GM19023 (cell line): ENCODE data around the gene SAMD8.
"Not testable (repeated sequence)": the region's sequence is repeated elsewhere in the genome, so short reads cannot be mapped to it uniquely, and the experiment has no call there.

ENCODE experiments used
- ATAC-seq: cut with Tn5 transposase; IDR thresholded peaks from one replicate; pipeline ENCODE4 v1.9.1; 2021; ENCODE audit warnings: mild to moderate bottlenecking, moderate library complexity; ENCODE audit not compliant: unreplicated experiment

The SAMD8 gene

DNA sequence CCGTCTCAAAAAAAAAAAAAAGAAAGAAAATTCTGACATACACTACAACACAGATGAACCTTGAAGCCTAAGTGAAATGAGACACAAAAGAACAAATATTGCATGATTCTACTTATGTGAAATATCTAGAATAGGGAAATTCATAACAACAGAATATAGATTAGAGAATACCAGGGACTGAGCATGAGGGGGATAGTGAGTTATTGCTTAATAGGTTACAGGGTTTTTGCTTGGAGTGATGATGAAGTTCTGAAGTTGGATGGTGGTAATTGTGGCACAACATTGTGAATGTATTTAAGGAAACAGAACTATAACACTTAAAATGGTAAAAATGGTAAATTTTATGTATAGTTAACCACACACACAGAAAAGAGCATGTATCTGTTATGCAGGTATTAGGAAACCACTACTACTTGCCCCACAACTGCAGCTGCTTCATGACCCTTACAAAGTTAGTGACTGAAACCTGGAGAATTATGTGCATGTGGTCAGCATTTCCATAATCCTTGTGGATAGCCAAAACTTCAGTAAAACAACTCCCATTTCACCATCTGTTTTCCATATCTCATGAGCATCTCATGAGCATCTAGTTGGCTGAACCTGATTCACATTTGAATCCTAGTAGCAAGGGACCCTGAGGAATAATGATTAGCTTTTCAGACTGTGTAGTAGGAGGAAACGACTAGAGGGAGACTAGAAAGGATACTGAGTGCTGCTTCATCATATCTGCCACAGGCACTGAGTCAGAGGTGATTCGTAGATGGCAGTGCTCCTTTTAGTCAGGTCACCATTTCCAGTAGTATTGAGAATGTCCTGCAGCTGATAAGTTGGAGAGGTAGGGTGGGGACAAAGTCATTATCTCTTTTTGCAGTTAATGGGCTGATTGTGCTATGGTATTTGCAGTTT, 26.3 kb downstream of the SAMD8 start:
- ATAC-seq, result no peak

DNA sequence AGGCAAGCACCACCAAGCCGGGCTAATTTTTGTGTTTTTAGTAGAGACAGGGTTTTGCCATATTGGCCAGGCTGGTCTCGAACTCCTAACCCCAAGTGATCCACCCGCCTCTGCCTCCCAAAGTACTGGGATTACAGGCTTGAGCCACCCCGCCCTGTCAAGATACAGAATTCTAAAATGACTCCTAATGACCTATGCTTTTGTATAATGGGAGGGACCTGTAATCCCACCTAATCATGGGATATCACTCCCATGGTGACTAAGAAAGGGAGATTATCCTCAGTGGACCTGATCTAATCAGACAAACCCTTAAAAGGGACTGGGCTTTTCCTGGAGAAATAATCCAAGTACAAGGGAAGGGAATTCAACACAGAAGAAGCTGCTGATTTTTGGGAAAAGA, 28.8 kb downstream of the SAMD8 start:
- no peak for ATAC-seq

DNA sequence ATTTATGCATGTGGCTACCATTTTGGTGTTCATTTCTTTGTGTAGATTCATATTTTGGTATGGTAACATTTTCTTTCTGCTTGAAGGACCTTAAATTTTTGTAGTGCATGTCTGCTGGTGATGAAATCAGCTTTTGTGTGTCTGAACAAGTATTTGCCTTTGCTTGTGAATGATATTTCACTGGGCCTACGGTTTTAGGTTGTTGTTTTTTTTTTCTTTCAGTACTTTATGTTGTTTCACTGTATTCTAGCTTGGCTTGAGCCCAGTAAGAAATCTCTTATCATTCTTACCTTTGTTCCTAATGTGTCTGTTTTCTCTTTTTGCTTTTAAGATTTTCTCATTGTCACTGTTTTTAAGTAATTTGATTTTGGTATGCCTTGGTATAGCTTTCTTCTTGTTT, 31.9 kb downstream of the SAMD8 start:
- no peak for ATAC-seq

DNA sequence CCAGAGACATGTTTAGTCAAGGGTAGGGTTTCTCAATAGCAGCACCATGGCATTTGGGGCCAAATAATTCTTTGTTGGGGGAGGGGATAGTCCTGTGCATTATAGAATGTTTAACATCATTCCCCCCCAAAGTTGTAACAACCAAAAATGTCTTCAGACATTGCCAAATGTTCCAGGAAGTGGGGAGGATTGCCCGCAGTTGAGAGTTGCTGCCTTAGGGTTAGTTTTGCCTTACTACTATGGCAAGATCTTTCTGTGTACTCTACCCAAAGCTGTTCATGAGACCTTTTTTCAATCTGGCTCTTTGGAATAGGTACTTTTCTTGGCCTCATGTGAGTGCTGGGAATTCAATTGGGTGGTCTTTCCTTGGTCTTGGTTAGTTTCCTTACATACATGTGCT, 34.1 kb downstream of the SAMD8 start:
- no peak for ATAC-seq

DNA sequence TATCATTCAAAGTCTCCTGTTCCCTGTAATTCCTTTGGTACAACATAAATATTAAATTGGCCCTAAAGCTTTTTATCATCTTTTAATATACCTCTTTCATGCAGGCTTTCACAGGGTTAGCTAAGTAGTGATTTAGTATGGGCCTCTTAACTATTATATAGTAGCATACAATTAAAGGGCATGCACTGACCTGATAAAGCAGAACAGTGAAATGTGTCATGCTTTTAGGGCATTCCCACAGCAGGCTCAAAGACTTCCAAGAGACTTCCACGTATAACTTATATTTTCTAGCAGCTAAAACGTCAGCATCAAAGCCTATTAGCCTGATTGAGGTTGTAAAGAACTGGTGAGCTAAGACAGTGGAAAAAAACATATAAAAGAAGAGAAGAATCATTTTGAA, 35.3 kb downstream of the SAMD8 start:
- no peak for ATAC-seq

DNA sequence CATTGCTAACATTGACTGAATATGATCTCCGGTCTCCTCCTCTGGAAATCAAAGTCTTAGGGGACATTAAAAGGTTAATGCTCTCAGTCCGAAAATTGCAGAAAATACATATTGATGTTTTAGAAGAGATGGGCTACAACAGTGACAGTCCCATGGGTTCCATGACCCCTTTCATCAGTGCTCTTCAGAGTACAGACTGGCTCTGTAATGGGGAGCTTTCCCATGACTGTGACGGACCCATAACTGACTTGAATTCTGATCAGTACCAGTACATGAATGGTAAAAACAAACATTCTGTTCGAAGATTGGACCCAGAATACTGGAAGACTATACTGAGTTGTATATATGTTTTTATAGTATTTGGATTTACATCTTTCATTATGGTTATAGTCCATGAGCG, 39.2 kb downstream of the SAMD8 start:
- no peak for ATAC-seq

DNA sequence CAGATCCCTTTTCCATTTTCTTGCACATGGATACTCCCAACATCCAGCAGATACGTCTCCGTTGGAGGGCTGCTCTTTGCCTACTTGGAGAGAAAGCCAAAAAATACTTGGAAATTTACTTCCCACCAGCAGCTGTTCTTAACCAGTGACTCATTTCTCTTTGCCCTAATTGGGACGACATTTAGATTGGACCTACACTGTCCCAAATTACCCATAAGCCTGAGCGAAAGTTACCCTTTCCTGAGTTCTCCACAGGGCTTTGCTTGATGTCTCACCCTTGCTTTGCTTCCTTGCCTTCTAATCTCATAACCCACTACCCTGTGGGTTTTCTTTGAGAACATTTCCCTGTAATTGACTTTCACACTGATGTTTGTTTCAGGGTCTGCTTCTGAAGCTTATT, 48.1 kb downstream of the SAMD8 start:
- ATAC-seq, result no peak

DNA sequence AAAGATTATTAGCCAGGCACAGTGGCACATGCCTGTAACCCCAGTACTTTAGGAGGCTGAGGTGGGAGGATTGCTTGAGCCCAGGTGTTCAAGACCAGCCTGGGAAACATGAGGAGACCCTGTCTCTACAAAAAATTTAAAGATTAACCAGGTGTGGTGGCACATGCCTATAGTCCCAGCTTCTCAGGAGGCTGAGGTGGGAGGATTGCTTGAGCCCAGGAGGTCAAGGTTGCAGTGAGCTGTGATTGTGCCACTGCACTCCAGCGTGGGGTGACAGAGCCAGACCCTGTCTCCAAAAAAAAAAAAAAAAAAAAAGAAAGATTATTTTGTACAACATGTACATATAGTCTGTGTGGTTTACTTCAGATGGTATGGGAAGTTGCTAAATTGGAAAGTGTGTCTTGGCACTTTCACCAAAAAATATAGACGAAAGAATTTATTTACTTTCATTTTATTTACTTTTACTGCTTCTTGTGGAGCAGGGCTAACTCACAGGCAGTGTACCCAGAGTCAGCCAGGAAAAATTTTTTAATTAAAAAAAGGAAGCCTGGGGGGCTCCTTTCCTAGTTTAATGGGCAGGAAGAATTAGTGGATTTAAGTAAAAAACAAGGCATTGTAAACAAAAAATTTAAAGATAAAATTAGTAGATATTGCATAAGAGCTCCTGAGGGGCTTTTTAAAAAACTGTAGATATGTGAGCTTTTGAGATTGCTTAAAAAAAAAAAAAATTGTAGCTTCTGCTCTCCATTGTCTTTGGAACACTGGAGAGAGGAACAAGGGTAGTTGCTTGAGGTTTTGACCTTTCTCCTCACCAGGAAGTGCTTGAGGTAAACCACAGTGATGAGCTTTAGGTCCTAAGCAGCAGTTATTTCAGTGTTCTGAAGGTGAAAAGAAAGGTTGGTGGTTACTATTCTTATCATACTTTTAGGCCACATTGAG, 54.5 kb downstream of the SAMD8 start:
- ATAC-seq, result peak; percentile 82

DNA sequence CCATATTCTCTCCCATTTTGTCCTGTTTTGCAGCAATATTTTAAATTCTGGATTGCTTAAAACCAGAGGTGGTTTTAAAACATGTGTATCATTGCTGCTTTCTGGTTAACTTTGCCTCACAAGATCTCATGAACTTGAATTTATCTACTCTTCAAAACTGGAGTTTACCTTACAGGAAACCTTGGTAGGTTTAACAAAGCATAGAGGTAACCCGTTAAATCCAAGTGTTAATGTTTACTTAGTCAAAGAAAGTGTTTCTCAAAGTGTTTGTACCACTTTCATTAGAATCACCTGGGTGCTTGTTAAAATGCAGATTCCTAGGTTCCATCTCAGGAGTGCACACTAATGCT, 55.1 kb downstream of the SAMD8 start:
- peak; percentile 20 for ATAC-seq

DNA sequence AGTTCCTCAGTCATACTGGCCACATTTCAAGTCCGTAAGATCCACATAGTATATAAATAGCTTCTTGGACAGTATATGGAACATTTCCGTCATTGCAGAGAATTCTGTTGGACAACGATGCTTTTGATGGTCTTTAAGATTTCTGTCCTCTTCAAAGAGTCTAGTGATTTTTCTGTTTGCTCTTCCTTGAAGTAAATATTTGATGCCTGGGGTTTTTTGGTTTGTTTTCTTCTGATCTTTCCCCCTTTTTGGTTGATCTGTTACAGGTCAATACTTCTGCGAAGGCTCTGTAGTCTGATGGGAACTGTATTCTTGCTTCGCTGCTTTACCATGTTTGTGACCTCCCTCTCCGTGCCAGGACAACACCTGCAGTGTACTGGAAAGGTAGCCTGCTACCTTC, 56.8 kb downstream of the SAMD8 start:
- no peak for ATAC-seq

DNA sequence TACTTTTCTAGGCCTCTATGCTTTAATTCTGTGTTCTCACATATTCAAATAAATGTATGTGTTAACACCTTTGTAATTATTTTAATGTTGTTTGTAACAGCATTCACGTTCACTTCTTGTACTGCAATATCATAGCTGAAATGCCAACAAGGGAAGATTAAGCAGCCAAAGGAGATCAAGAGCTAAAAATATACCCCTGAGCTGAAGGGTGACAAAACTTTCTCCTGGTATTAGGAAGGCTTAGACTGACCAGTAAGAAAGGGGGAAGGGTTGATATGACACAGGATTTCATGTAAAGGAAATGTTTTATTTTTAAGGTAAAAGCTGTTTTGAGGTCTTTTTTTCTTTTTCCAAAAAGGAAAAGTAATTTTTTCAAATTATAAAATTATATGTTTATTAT, 58.8 kb downstream of the SAMD8 start:
- no peak for ATAC-seq

DNA sequence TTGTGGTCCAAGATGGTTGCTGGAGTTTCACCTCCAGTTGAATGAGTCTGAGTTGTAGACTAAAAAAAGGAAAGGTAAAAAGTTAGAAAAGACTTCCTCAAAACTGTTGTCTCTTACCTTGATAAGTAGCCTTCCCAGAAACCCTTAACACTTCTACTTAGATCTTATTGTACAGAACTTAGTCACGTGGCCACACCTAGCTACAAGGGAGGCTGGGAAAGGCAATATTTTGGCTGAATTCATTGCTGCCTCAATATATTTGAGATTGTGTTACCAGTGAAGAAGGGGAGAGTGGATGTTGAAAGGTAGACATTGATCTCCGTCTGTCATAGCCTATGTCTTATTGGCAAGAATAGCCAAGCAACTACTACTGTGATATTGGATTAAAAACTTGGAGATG, 63.6 kb downstream of the SAMD8 start:
- ATAC-seq, result no peak

DNA sequence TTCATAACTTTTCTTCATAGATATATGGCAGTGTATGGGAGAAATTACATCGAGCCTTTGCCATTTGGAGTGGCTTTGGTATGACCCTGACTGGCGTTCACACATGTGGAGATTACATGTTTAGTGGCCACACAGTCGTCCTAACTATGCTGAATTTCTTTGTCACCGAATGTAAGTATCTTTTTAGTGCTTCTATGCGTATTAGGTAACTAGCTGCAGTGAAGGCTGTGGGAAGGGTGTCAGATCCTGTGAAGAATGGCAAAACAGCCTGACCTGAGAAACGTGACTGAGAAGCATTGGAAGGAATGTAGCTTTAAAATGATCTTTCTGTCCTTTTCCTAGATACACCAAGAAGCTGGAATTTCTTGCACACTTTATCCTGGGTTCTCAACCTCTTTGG, 64.6 kb downstream of the SAMD8 start:
- no peak for ATAC-seq

DNA sequence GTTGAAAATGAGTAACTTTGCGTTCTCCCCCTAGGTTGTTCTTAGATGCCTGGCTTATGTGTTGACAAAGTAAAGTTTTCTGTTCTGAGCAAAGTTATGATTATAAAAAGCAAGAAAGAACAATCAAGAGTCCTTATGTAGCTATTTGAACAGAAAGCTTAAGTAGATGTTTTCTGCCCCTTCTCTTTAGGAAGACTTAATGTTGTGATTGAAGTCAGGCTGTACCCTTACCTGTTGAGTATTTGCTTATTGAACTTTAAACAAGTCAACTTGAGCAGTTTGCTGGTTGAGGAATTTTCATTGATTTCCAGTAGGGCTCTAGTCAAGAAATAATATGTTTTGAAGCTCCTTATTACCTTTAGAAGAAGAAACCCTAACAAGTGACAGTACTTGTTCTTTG, 65.3 kb downstream of the SAMD8 start:
- ATAC-seq, result no peak

DNA sequence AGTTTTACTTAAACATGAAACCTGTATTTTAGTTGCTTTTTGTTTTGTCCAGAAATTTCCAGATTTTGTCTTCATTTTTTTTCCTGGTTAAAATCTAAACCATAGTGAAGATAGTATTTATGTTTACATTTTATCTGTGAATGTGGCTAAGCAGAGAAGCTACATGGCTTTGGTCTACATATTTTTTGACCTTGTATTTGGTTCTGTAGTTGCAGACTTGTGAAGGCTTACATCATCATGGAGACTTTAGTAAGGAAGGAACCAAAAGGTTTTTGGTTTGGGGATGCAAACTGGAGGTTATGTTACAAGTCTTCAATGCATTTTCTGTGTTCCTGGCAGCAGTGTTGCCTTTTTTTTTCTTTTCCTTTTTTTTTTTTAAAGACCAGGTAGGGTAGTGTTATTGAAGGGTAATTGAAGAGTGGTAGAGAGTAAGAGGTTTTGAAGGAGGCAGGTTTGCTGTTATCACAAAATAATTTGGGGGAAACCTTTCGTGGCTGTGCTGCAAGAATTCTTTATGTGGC, 68.3 kb downstream of the SAMD8 start:
- no peak for ATAC-seq

DNA sequence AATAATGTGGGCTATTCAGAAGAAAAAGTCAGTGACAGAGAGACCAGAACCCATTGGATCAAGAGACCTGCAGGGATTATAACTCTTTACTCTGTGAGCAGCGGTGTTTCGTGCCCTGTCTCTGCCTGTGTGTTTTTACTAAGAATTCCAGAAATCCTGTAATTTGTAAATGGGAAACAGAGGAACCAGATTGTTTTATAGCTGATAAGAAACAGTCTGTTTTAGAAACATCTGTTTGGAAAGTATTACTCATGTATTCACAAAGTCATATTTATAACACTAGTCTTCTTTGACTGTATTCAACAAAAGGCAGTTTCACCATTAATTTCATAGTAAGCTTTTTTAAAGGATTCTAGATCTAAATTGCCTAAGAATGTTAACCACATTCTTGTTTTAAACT, 69.1 kb downstream of the SAMD8 start:
- no peak for ATAC-seq

DNA sequence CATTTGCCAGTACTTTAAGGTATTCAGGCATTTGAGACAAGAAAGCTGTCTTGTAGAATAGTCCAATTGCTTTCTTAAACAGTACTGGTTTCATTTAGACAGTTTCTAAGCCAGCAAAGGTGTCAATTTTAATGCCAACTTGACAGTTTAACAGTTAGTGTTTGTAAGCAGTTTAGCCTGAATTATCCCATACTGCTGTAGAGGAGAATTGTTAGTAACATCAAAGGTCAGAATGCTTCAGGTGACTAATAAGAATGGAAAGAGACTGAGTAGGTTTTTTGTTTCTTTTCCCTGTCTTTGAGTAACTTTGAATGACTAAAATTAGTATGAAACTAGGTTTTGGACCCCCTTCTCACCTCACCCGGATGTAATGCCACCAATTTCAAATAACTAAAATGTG, 69.6 kb downstream of the SAMD8 start:
- ATAC-seq, result no peak

DNA sequence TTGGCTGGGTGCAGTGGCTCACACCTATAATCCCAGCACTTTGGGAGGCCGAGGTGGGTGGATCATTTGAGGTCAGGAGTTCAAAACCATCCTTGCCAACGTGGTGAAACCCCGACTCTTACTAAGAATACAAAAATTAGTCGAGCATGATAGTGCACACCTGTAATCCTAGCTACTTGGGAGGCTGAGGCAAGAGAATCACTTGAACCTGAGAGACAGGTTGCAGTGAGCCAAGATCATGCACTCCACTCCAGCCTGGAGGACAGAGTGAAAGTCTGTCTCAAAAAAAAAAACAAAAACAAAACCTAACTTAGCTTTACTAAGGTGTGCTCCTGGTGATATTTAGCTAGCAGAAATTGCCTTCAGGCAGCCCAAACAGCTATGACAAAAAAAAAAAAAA, 74.9 kb downstream of the SAMD8 start:
- no peak for ATAC-seq

DNA sequence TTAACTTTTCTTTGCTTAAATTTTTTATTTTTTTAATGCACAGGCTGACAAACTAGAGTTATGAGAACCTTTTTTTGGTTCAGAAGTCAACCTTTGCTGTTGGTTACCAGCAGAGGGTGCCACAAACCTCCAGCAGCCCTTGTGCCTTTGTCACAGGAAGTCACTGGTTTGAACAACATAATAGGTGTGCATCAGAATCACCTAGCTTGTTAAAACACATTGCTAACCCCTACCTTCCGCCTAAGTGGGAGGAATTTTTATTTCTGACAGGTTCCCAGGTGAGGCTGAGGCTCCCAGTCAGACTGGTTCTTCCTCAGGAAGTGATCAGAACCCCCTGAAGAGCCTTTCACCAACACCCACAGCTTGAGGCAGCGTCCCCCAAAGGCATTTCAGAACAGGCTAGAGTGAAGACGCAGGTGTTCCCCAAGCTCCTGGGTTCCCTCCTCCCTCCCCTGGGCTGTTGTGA, 76.5 kb downstream of the SAMD8 start:
- no peak for ATAC-seq

DNA sequence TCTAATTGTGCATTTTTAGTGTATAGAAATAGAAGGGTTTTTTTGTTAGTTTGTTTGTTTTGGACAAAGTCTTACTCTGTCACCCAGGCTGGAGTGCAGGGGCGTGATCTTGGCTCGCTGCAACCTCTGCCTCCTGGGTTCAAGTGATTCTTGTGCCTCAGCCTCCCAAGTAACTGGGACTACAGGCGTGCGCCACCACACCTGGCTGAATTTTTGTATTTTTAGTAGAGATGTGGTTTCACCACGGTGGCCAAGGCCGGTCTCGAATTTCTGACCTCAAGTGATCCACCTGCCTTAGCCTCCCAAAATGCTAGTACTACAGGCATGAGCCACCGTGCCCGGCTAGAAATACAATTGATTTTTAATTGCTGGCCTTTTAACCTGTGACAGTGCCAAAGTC, 77.1 kb downstream of the SAMD8 start:
- ATAC-seq, result not testable (repeated sequence)

DNA sequence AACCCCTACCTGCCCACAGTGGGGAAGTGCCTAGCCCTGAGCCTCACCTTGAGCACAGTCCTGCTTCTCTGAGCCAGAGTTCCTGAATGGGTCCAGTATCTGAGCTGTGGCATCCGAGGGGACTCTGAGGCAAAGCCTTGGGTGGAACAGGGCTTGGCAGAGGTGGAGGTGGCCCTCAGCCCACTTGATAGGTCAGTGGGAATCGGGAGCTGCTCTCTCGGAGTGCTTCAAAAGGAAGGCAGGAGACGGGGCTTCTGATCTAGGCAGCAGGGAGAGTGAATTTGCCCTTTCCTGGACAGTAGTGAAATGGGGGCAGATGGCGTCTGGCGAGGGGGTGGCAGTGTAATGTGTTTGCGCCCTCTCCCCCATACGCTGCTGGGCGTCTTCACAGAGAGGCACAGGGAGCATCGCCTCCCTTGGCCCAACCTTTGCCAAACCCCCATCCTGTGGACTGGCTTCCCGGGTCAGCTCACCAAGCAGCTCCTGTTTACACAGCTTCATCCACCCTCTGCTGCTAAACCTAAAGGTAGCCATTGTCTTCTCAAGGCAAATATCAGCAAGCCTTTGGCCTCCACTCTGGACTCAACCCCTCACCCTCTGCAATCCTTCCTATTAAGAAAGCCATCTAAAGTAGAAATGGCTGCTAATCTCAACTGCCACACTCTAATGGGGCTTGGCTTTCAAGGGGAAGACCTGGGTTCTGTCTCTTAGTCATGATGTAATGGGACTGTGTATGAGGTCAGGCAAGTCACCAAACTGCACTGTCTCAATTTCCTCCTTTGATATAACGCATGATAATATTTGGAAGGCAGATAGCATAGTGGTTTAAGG, 78.0 kb downstream of the SAMD8 start:
- ATAC-seq, result no peak
